Lung (tissue), 12 donors: ENCODE measurements around the gene COL9A3. TPM values are rescaled to one million over a fixed set of nuclear protein-coding genes. Genes with fewer than 3 reads are reported as not detected.

Experiments
- ATAC-seq: fragments of 200-7000 bp; cut with Tn5 transposase; one replicate; pipeline ENCODE4 v1.9.1; 2020; ENCODE audit warnings: moderate number of reproducible peaks; ENCODE audit not compliant: insufficient read depth, low FRiP score
- DNase-seq, 3 donors: peaks; one replicate each; pipeline ENCODE4 v3.0.0-alpha.2; 2013 to 2017
- H3K27ac ChIP-seq, 2 donors: one replicate each; pipeline ENCODE4 v1.5.1; 2013; ENCODE audit warnings: mild to moderate bottlenecking in 2 of 2, moderate library complexity in 2 of 2, control low read depth in 1 of 2, inconsistent platforms in 1 of 2, low read depth in 1 of 2, low read length in 1 of 2
- H3K27me3 ChIP-seq, 3 donors: one replicate each; pipeline ENCODE4 v1.5.1; 2013; ENCODE audit warnings: low read length in 2 of 3; ENCODE audit not compliant: control insufficient read depth in 3 of 3, insufficient read depth in 3 of 3
- H3K36me3 ChIP-seq, 4 donors: one replicate each; pipeline ENCODE4 v1.5.1; 2013; ENCODE audit warnings: low read length in 4 of 4, mild to moderate bottlenecking in 1 of 4, moderate library complexity in 1 of 4; ENCODE audit not compliant: control insufficient read depth in 4 of 4, insufficient read depth in 4 of 4
- H3K4me1 ChIP-seq, 5 donors: one replicate each; pipeline ENCODE4 v1.5.1; 2013; ENCODE audit warnings: low read length in 5 of 5, mild to moderate bottlenecking in 2 of 5, moderate library complexity in 1 of 5; ENCODE audit not compliant: control insufficient read depth in 5 of 5, insufficient read depth in 5 of 5
- H3K4me3 ChIP-seq: one replicate; pipeline ENCODE4 v1.5.1; 2013; ENCODE audit warnings: mild to moderate bottlenecking, control low read depth, moderate library complexity
- H3K9ac ChIP-seq, 2 donors: one replicate each; pipeline ENCODE4 v1.5.1; 2013; ENCODE audit warnings: low read length in 2 of 2, control low read depth in 1 of 2; ENCODE audit not compliant: insufficient read depth in 1 of 2
- H3K9me3 ChIP-seq, 4 donors: one replicate each; pipeline ENCODE4 v1.5.1; 2013; ENCODE audit warnings: low read length in 3 of 4, mild to moderate bottlenecking in 1 of 4, moderate library complexity in 1 of 4; ENCODE audit not compliant: control insufficient read depth in 4 of 4, insufficient read depth in 3 of 4
- WGBS, 2 donors: extraction: QIAGEN DNeasy Blood & Tissue Kit; methylation state at CpG; one replicate each; pipeline ENCODE4 v1.1.7; 2013; 5-methylcytosine and 5-hydroxymethylcytosine counted together
- polyA plus RNA-seq, 2 donors: library from polyadenylated mRNA; stranded (reverse); fragments of 200-250 nt; gene quantifications; one replicate each; pipeline ENCODE4 v1.2.1, GENCODE V29; 2013
- total RNA-seq, 2 donors: library from RNA; depleted of rRNA in 1 of 2; stranded (reverse); fragments of >200 nt in 1 of 2; gene quantifications; one replicate each; pipeline ENCODE4 v1.2.1, GENCODE V29; 2014 to 2021
- TF ChIP-seq, protein P1 (sequence below): IDR thresholded peaks from 2 replicates; pipeline ENCODE4 v1.5.1; 2012; ENCODE audit warnings: mild to moderate bottlenecking; ENCODE audit errors: control extremely low read depth, extremely low read depth
- donor health status: control.
- donor health status: control.
- donor health status: Bipolar disorder and iron deficiency.
- donor health status: healthy.
- donor health status: DM: yes; HTN: yes; CAD: no.

Gene COL9A3
- total and polyA plus RNA-seq, 4 donors, result 0.55 to 26.1 (median 4.0) TPM

DNA sequence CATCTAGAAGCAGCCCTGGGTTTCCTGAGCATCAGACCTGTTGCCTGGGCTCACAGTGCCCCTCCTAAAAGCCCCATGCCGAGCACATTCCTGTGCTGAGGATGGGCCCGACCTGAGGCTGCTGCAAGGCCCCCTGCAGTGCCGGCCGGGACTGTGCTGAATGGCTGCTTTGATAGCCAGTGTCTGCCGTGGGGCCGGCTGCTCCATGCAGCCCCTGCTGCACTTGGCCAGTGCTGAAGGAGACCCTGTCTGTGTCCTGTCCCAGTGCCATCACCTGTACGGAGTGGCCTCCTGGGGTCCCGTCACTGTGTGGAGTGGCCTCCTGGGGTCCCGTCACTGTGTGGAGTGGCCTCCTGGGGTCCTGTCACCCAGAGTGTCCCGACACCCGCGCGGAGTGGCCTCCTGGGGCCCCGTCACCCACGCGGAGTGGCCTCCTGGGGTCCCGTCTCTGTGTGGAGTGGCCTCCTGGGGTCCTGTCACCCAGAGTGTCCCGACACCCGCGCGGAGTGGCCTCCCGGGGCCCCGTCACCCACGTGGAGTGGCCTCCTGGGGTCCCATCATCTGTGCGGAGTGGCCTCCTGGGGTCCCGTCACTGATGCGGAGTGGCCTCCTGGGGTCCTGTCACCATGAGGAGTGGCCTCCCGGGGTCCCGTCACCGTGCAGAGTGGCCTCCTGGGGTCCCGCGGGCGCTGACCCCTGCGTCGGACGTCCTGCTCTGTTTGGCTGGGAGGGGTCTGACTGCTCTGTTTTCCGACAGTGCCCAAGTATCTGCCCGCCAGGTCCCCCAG lies 7.0 kb downstream of the COL9A3 start:
- no peak overlapping the region for H3K4me3 ChIP-seq
- ATAC-seq (no peak), DNase-seq (no peak)
- H3K4me1 ChIP-seq, result peaks cover 0 to 26% (median 8%) of the 10 kb centered on the region in 5 donors
- no peaks in the 10 kb centered on the region for H3K36me3 ChIP-seq
- 89 to 93% methylated on average over 38 of the region's 38 CpGs for WGBS, 2 donors
- TF ChIP-seq, protein P1, sequence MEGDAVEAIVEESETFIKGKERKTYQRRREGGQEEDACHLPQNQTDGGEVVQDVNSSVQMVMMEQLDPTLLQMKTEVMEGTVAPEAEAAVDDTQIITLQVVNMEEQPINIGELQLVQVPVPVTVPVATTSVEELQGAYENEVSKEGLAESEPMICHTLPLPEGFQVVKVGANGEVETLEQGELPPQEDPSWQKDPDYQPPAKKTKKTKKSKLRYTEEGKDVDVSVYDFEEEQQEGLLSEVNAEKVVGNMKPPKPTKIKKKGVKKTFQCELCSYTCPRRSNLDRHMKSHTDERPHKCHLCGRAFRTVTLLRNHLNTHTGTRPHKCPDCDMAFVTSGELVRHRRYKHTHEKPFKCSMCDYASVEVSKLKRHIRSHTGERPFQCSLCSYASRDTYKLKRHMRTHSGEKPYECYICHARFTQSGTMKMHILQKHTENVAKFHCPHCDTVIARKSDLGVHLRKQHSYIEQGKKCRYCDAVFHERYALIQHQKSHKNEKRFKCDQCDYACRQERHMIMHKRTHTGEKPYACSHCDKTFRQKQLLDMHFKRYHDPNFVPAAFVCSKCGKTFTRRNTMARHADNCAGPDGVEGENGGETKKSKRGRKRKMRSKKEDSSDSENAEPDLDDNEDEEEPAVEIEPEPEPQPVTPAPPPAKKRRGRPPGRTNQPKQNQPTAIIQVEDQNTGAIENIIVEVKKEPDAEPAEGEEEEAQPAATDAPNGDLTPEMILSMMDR, result no peak
- H3K9ac ChIP-seq, result no peak overlapping the region
- no peak overlapping the region for H3K27ac ChIP-seq
- H3K27me3 ChIP-seq, result peaks cover 0 to 2% (median 0%) of the 10 kb centered on the region in 3 donors
- H3K9me3 ChIP-seq, result no peaks in the 10 kb centered on the region

DNA sequence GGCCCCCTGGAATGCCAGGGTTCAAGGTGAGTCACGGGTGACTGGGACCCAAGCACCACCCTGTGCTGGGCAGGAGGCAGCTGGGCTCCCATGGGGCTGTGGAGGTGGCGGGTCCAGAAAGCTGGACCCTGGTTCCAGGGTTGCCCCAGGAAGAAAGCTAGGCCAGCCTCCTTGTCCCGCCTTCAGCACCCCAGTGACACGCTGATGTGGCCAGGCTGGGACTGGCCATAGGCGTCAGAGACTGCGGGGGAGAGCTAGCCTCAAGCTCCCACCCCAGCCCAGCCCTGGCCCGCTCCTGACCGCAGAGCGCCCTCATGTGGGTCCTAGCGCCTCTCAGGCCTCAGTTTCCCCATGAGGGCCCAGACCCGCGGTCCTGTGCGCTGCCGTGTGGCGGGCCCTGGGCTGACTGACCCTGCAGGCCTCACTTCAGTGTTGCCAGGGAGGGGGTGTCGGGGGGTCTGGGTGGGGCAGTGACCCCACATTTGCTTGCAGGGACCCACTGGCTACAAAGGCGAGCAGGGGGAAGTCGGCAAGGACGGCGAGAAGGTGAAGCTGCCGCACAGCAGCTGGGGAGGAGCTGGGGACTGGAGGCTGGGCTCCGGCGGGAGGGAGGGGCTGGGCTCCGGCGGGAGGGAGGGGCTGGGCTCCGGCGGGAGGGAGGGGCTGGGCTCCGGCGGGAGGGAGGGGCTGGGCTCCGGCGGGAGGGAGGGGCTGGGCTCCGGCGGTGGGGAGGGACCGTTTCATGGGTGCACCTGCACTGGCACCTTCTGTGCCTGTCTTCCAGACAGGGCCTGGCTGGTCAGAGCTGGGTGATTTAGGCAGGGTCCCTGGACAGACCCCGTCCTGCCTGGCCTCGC lies 7.9 kb downstream of the COL9A3 start:
- 27 to 52% methylated on average over 22 to 34 of the region's 36 CpGs for WGBS, 2 donors
- H3K27ac ChIP-seq, result no peak overlapping the region
- H3K27me3 ChIP-seq, result peaks cover 0 to 2% (median 0%) of the 10 kb centered on the region in 3 donors
- H3K36me3 ChIP-seq, result no peaks in the 10 kb centered on the region
- no peaks in the 10 kb centered on the region for H3K9me3 ChIP-seq
- H3K9ac ChIP-seq, result no peak overlapping the region
- TF ChIP-seq, protein P1, result no peak
- peaks cover 0 to 18% (median 4%) of the 10 kb centered on the region in 5 donors for H3K4me1 ChIP-seq
- ATAC-seq (peak; percentile 32), DNase-seq (peak in 1 of 3 donors; percentile 87)
- no peak overlapping the region for H3K4me3 ChIP-seq

DNA sequence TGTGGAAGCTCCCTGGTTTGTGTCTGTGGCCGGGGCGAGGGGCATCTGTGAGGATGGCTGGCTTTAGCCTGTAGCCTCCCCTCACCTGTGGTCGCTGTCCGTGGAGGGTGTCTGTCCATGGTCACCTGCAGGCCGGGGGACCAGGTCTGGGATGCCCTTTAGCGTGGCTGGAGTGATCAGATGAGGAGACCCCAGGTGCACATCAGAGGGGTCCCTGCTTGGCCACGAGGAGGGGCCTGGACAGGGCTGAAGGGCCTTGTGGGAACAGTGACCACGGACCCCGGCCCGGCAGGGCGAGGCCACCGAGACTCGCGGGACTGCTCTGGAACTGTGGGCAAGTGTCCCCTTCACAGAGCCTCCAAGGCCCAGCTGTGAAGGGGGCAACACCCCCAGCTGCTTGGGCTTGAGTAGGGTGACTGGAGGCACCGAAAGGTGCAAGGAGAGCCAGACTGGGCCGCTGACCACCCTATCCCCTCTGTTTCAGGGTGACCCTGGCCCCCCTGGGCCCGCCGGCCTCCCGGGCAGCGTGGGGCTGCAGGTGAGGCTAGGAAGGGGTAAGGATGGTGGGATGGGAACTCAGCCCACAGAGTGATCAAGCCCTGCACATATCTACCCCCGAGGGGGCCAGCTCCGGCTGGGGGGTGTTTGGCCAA lies 8.6 kb downstream of the COL9A3 start:
- 79 to 86% methylated on average over 22 of the region's 22 CpGs for WGBS, 2 donors
- Histone ChIP-seq H3K9me3 (no peaks in the 10 kb centered on the region), H3K27me3 (peaks cover 0 to 2% (median 0%) of the 10 kb centered on the region in 3 donors), H3K4me1 (peaks cover 0 to 13% (median 1%) of the 10 kb centered on the region in 5 donors), H3K9ac (no peak overlapping the region), H3K36me3 (no peaks in the 10 kb centered on the region), H3K27ac (no peak overlapping the region), H3K4me3 (no peak overlapping the region)
- TF ChIP-seq, protein P1, result no peak
- no peak for DNase-seq
- ATAC-seq, result no peak
